GM11168 (cell line): Measurements from ENCODE around the gene SCGB3A1.

Experiments used
- in situ Hi-C: fragments of 300-500 bp; cut with MboI; formaldehyde crosslinking; loops from one replicate; pipeline ENCODE4 v1.12.0; 2022; ENCODE audit warnings: low sequenced_read_pairs; ENCODE audit not compliant: unreplicated experiment

Gene SCGB3A1

DNA sequence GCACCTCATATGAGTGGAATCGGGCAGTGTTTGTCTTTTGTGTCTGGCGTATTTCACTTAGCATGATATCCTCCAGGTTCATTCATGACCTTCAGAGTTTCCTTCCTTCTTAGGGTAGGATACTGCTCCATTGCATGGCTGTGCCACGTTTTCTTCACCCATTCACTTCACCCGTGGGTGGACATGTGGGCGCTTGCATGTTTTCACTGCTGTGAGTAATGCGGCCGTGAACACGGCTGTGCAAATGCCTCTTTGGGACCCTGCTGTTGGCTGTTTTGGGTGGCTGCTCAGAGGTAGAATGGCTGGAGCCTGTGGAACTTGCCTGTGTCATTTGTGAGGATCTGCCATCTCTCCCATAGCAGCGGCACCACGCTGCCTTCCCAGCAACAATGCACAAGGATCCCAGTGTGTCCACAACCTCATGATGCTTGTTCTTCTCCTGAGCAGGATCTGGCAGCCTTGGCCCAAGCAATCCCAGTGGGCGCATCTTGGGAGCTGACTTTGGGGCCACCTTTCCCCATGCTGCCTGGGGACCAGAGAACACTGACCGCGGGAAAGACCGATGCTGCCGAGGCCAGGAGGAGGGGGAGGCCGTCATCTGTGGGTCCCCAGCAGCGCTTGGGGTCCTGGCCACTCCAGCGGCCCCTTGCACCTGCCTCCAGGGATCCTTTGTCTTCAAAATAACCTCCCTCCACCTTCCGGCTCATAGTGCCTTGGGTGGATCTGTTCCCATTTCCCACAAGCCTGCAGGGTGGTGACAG is 2.3 kb upstream of the SCGB3A1 start:
- in situ Hi-C loops, result no loop called here

DNA sequence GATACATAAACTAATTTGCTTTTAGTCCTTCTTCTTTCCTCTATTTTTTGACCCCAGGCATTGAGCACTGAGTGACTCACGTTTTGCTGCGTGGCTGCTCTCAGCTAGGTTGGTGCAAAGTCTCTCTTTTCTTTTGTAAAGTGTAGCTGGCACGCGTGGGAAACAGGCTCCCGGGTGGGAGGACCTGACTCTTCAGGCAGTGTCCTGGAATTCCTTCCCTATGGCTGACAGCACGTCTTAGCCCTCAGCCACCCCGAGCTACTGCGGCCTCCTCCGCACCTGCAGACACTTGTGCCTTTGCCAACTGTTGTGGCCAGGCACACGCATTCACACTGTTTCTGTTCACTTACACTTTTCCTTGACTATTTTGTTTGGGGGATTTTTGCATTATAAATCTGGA is 877 bp upstream of the SCGB3A1 start:
- in situ Hi-C loops, result no loop called here

DNA sequence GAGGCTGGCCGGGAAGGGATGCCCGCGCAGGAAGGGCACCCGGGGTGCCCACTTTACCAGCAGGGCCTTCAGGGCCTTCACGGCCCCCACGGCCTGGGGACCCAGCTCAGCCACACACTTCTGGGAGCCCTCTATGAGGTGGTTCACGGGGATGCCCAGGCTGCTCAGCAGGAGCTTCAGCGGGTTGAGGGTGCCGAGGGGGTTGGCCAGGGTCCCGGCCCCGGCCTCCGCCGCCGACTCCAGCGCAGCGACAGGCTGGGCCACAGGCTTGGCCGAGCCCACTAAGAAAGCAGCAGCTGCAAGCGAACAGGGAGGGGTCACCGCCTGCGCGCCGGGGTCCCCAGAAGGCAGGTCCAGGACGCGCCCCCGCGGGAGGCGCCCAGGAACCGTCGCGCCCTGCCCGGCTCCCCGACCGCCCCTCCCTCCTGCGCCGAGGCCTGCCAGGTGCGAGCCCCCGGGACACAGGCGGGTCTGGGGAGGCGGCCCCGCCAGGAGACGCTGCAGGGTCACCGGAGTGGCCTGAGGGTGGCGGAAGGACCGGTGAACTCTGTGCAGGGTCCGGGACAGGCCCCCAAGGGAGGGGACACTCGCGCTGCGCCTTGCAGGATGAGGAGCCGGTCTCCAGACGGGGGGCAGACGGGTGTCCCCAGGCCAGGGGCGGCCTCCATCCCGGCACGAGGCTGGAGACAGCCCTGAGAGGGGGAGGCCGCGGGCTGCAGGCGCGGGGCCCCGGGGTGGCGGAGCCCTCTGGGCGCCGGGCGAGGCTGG is 572 bp downstream of the SCGB3A1 start:
- in situ Hi-C loops, result no loop called here

DNA sequence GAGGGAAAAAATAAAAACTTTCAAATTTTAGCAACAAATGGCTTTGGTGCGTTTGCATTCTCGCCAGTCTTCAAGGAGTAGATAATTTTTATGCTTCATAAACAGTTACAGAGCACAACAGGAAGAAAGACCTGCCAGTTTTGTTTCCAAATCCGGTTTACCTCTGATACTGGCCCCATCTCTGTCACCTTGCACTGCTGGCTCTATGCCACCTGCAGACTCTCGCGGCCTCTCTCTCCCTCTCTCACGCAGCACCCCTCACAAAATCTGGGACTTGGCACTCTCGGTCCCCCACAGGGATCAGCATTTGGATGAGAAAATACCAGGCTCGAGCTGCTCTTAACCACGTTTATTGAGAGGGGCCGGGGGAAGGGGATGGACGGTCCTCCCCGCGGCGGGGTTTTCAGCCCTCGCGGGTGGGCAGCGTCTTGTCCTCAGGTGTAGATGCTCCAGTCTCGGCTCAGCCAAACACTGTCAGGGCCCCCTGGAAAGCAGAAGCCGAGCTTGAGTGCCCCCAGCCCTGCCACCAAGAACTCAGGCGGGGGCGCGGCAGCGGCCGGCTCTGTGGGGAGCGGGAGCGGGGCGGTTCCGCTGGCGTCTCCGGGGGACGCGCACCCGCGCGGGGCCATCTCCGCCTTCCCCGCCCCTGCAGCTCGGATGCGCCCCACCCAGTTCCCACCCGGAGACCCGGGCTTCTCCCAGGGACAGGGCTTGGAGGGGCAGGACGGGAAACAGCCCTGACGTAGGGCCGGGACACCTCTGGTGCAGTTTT is 1.3 kb downstream of the SCGB3A1 start:
- in situ Hi-C loops, result no loop called here

DNA sequence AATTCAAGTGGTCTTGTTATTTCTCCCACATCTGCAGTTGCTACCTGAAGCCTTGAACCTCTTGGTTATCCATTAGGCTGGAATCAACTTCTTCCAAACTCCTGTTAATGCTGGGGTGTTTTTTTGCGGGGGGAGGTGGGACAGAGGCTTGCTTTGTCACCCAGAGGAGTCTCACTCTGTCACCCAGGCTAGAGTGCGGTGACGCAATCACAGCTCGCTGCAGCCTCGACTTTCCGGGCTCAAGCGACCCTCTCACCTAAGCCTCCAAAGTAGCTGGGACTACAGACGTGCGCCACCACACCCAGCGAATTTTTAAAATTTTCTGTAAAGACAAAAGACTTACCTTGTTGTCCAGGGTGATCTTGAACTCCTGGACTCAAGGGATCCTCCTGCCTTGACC is 4.4 kb downstream of the SCGB3A1 start:
- in situ Hi-C loops, result no loop called here

DNA sequence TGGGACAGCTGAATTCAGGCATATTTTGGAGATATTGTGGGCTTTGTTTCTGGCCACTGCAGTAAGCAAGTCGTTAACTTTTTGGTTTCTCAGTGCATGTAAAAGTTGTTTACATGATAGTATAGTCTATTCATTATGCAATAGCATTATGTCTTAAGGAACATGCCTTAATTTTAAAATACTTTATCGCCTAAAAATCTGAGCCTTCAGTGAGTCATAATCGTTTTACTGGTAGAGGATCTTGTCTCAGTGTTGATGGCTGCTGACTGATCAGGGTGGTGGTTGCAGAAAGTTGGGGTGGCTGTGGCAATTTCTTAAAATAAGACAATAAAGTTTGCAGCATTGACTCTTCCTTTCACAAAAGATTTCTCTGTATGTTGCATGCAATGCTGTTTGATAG is 5.1 kb downstream of the SCGB3A1 start:
- in situ Hi-C loops, result no loop called here

DNA sequence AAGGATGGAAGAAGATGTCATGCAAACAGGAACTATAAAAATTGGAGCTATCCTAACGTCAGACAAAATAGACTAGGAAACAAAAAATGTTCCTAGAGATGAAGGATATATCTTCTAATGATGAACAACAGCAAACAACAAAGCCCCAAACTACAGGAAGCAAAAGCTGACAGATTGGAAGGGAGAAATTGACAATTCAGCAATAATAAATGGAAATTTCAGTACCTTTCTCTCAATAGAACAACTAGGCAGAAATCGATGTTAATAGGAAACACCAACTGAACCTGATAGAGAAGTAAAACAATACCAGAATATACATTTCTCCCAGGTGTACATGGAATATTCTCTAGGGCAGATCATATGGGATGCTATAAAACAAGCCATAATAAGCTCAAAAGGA is 7.6 kb downstream of the SCGB3A1 start:
- in situ Hi-C loops, result no loop called here

DNA sequence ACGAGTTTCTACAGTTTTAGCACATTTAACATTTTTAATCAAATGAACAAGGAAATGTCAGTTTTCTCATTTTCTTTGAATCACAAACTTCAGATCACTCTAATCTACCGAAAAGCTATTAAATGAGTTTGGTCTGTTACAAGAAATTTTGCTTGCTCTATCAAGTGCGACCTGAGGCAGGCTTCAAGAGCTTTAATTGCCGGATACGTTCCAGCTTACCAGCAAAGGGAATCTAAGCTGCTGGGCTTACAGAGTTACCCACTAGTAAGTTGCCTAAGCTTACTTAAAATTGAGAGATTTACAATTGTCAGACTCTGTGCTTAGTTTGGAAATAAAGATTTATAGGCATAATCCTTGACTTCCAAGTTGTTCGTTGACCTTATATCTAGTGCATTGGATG is 10.6 kb downstream of the SCGB3A1 start:
- in situ Hi-C loops, result no loop called here

DNA sequence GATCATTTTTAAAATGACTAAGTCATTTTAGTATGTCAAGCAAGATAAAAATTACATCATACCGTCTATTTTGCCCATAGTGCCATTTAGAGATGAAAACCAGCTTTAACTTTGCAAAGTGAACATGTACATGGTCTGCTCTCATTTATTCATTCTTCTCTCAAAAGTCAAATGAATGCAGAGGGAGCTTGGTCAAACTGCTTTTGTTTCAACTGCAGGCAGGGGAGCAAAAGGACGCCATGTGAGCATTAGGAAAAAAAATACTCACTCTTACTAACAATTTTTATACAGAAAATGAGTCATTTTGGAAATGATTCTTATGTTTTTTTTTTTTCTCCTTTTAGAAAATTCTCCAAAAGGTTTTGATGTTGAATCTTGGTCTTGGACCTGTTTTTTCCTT is 15.7 kb downstream of the SCGB3A1 start:
- in situ Hi-C loops, result no loop called here

DNA sequence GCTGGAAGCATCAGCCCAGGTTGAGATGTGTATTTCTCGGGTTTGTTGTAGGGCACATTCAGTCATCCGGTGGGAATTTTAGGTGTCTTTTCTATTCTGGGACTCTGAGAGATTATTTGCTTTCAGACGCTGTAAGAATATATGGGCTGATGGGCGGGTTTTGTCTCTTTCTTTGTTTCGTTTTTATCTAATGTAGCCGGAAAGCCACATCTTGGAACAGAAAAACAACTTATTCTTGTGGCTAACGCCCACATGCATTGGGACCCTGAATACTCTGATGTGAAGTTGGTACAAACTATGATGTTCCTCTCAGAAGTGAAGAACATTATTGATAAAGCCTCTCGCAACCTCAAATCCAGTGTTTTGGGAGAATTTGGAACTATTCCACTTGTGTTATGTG is 22.4 kb downstream of the SCGB3A1 start:
- in situ Hi-C loops, result no loop called here

DNA sequence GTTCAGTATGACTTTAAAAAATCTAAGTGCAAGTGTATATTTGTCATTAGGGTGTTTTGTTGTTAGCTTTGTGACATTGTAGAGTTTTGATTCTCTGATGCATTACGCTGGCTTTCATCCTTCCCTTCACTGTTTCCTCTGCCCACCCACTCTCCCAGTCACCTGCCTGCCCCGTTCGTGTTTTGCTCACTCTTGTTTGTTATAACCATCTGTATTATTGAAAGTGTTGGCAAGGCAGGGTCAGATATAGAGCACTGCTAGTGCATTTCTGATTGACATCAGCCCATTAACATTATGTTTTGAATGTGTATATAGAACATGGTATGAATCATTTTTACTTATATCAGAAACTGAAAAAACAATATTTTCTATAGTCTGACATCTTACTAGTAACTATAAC is 27.3 kb downstream of the SCGB3A1 start:
- in situ Hi-C loops, result no loop called here

DNA sequence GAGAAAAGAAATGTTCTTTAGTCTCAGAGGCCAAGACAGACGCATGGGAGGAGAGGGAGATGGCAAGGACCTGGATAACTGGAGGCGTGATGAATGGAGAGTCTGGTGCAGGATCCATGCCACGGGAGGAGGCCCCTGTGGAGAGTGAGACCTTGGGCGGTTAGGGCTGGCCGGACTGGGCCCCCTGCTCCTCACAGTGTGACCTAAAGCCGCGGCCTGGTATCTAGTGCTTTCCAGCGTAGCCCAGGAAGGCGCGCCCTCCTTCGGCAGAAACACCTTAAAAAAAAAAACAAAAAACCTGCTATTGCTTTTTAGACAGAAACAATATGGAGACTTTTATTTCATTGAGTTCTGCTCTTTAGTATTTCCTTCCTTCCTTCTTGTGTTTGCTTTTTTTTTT is 33.1 kb downstream of the SCGB3A1 start:
- in situ Hi-C loops, result no loop called here

DNA sequence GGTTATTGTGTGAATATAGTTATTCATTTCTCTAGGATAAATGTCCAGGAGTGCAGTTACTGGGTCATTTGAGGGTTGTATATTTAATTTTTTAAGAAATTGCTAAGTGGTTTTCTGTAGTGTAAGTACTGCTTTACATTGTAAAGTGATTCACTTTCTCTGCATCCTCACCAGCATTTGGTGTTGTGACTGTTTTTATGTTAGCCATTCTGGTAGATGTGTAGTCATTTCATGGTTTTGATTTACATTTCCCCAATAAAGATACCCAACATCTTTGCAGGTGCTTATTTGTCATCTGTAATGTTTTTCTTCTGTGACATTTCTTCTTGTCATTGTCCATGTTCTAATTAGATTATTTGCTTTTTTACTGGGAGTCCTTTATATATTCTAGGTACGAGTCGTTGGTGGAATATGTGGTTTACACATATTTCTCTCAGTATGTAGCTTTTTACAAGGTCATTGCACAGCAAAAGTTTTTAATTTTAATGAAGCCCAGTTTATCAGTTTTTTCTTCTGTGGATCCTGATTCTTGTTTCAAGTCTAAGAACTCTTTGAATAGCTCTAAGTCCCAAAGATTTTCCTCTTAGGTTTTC is 34.0 kb downstream of the SCGB3A1 start:
- in situ Hi-C loops, result no loop called here

DNA sequence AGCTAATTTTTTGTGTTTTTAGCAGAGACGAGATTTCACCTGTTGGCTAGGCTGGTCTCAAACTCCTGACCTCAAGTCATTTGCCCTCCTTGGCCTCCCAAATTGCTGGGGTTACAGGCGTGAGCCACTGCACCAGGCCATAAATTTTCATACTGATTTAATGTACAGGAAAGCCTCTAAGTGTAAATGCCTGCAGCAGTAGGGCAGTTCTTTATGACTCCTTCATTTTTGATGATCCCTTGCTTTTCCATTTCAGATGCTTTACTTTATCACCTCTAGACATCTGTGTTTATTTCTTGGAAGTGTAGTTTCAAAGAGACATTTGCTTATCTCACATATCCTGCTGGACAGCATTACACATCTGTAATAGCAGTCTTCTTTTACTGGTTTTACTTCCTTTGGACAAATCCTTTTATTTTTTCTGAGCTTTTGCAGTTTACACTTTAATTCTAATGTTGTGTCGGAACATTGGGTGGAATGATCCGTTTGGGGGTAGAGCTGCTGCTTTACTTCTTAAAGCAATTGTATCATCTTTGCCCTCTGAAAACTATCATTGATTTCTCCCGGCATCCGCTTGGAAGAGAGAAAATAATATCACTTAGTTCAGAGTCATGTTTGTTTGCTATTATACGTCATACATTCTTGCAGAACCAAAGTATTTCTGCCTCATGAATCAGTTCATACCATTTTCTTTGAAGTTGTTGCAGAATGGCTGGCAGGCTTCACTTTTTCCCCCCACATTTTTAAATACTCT is 36.0 kb downstream of the SCGB3A1 start:
- in situ Hi-C loops, result no loop called here

DNA sequence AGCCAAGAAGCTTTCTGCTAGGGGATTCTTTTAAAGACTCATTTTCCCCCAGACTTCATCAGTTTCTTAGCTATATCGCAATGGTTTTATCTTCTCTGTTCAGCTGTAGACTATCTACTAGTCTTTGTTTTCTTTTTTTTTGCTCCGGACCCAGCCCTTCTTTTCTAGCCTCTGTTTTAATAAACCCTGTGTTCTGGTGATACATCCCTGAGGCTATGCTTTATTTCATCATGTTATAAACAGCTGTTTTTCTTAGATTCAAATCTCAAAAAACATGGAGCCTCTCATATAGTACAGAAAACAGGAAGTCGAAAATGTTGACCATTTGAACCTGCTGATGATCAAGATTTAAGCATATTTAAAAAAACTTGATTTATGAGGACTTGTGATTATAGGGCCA is 37.8 kb downstream of the SCGB3A1 start:
- in situ Hi-C loops, result no loop called here

DNA sequence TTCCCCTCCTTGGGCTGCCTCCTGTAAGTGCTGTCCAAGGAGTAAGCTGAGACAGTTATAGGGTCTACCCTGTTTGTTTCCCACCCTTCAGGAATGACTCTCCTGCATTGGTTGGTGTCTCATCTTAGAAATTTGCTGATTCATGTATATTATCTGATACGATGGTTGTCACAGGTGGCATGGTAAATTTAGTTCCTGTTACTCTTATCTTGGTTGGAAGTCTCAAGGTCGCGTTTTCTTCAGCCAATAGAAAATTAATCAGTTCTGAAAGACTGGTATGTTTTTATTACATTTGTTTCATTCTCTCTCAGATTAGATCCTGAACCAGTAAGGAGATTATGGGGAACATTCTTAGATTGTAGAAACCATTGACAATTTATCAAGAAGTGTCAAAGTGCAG is 42.7 kb downstream of the SCGB3A1 start:
- in situ Hi-C loops, result no loop called here

DNA sequence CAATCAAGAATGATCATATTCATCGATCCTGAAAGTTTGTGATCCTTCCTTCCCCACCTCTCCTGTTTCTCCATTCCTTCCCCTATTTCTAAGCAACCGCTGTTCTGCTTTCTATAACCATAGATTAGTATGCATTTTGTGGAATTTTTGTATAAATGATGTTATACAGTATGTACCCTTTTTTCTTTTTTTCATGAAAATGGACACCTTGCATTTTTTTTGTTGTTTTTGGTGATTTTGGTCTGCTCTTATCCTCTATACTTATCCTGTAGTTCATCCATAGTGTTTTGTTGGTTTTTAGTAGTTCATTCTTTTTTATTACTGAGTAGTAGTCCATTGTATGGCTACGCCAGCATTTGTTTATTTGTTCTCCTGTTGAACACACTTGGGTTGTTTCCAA is 46.1 kb downstream of the SCGB3A1 start:
- in situ Hi-C loops, result no loop called here

DNA sequence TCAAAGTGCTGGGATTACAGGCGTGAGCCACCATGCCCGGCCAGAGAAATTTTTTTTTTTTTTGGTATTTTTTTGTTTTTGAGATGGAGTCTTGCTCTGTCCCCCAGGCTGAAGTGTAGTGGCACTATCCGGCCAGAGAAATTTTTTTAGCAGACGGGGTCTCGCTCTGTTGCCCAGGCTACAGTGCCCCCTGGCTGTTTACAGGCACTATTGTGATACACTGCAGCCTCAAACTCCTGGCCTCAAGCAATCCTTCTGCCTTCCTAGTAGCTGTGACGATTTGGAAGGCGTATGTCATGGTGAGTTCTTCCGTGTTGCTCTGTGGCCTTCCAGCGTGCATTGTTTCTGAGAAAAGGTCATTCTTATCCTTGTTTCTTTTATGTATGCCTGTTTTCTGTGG is 49.6 kb downstream of the SCGB3A1 start:
- in situ Hi-C loops, result no loop called here
